HepG2 (cell line): ENCODE data around the gene CGREF1. TPM values are rescaled to one million over a fixed set of nuclear protein-coding genes. Genes with fewer than 3 reads are reported as not detected.

ENCODE experiments used
- CHCHD3 ChIP-seq: sonication (generic); formaldehyde crosslinking; IDR thresholded peaks from 2 replicates; pipeline ENCODE4 v1.8.0; 2022; ENCODE audit warnings: mild to moderate bottlenecking, missing genetic modification reagents, moderate library complexity
- ETV5 ChIP-seq: IDR thresholded peaks from 2 replicates; pipeline ENCODE4 v1.6.1; 2018; ENCODE audit warnings: missing biosample characterization, missing genetic modification reagents, inconsistent platforms, borderline replicate concordance
- NCOA1 ChIP-seq: sonication (generic); formaldehyde crosslinking; IDR thresholded peaks from 2 replicates; pipeline ENCODE4 v1.9.0; 2021; ENCODE audit warnings: missing genetic modification reagents
- NFKB2 ChIP-seq: sonication (generic); formaldehyde crosslinking; IDR thresholded peaks from 2 replicates; pipeline ENCODE4 v1.4.0; 2020; ENCODE audit warnings: missing genetic modification reagents, borderline replicate concordance
- SRF ChIP-seq: IDR thresholded peaks from 2 replicates; pipeline ENCODE4 v1.6.1; 2011; ENCODE audit warnings: mild to moderate bottlenecking, low read depth, low read length, moderate library complexity
- STAT6 ChIP-seq: sonication (generic); formaldehyde crosslinking; IDR thresholded peaks from 2 replicates; pipeline ENCODE4 v1.4.0; 2020; ENCODE audit warnings: missing genetic modification reagents, mild to moderate bottlenecking, borderline replicate concordance
- ZNF263 ChIP-seq: sonication (generic); formaldehyde crosslinking; IDR thresholded peaks from 2 replicates; pipeline ENCODE4 v1.4.0; 2020; ENCODE audit warnings: missing genetic modification reagents
- ZNF432 ChIP-seq: sonication (generic); formaldehyde crosslinking; IDR thresholded peaks from 2 replicates; pipeline ENCODE4 v1.5.0; 2020; ENCODE audit warnings: missing genetic modification reagents, mild to moderate bottlenecking, borderline replicate concordance
- ZNF558 ChIP-seq: sonication (generic); formaldehyde crosslinking; IDR thresholded peaks from 2 replicates; pipeline ENCODE4 v1.9.0; 2022; ENCODE audit warnings: mild to moderate bottlenecking, missing genetic modification reagents, borderline replicate concordance
- ZNF746 ChIP-seq: sonication (generic); formaldehyde crosslinking; IDR thresholded peaks from 2 replicates; pipeline ENCODE4 v1.8.0; 2022; ENCODE audit warnings: mild to moderate bottlenecking, missing genetic modification reagents
- polyA plus RNA-seq, 8 experiments: library from polyadenylated mRNA; depleted of rRNA in 3 of 8; stranded (reverse) in 7 of 8; unstranded in 1 of 8; fragments of >200 nt; fragmentation: Illumina TruSeq in 4 of 8; extraction: Trizol in 4 of 8; gene quantifications; 2 replicates each; pipeline versions ENCODE4 v1.2.1 to v1.2.3, GENCODE V29; 2011 to 2016; ENCODE audit warnings: low read depth in 4 of 8, missing spikeins in 1 of 8, mixed read lengths in 1 of 8; ENCODE audit not compliant: insufficient read depth in 1 of 8
- total RNA-seq, 5 experiments: library from RNA; depleted of rRNA; stranded (reverse); fragments of >200 nt; fragmentation: Illumina TruSeq; extraction: Trizol; gene quantifications; 2 replicates each; pipeline ENCODE4 v1.2.3, GENCODE V29; 2016; ENCODE audit warnings: low read depth in 1 of 5
- TF ChIP-seq, protein P1 (sequence below), 2 experiments: sonication (generic) in 1 of 2; formaldehyde crosslinking in 1 of 2; IDR thresholded peaks; 2 replicates each; pipeline versions ENCODE4 v1.5.1 to v1.6.1; 2011 to 2020; ENCODE audit warnings: borderline replicate concordance in 1 of 2, low read depth in 1 of 2, low read length in 1 of 2, mild to moderate bottlenecking in 1 of 2, missing genetic modification reagents in 1 of 2, moderate library complexity in 1 of 2
- TF ChIP-seq, protein P2 (sequence below): sonication (generic); formaldehyde crosslinking; IDR thresholded peaks from 2 replicates; pipeline ENCODE4 v1.4.0; 2020; ENCODE audit warnings: mild to moderate bottlenecking, missing genetic modification reagents
- TF ChIP-seq, protein P3 (sequence below): sonication (generic); formaldehyde crosslinking; conservative IDR thresholded peaks from 2 replicates; pipeline ENCODE4 v1.4.0; 2020; ENCODE audit warnings: mild to moderate bottlenecking, missing genetic modification reagents, moderate library complexity
- TF ChIP-seq, protein P4 (sequence below): sonication (generic); formaldehyde crosslinking; IDR thresholded peaks from 2 replicates; pipeline ENCODE4; 2020; ENCODE audit warnings: missing genetic modification reagents, mild to moderate bottlenecking, borderline replicate concordance

CGREF1 gene
- total and polyA plus RNA-seq, 2 of the 13 experiments (the other 11 are each of a cell fraction or from before 2014, with no cell fraction given): 13.9 to 23.4 TPM

GRCh38 chr2:27071990-27072830, 46.7 kb downstream of the CGREF1 start (continued):
- TF ChIP-seq, protein P1, sequence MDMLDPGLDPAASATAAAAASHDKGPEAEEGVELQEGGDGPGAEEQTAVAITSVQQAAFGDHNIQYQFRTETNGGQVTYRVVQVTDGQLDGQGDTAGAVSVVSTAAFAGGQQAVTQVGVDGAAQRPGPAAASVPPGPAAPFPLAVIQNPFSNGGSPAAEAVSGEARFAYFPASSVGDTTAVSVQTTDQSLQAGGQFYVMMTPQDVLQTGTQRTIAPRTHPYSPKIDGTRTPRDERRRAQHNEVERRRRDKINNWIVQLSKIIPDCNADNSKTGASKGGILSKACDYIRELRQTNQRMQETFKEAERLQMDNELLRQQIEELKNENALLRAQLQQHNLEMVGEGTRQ (IDR thresholded peaks at IDR 0.05; ENCODE audit: low read depth, low read length): no peak
- TF ChIP-seq, protein P1 (CRISPR knock-in tag; IDR thresholded peaks at IDR 0.05; ENCODE audit: borderline replicate concordance): no peak; the same call in 1 of the 2 replicates
- TF ChIP-seq, protein P2, sequence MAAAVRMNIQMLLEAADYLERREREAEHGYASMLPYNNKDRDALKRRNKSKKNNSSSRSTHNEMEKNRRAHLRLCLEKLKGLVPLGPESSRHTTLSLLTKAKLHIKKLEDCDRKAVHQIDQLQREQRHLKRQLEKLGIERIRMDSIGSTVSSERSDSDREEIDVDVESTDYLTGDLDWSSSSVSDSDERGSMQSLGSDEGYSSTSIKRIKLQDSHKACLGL (CRISPR knock-in tag): 0 out of 2 replicates have a peak, but pooled peaks have one; percentile 7
- TF ChIP-seq CHCHD3 (CRISPR knock-in tag) (no peak), ZNF432 (CRISPR knock-in tag) (peak; percentile 58; the same call in 1 of the 2 replicates), ZNF746 (peak; percentile 59; the same call in 1 of the 2 replicates), SRF (peak; percentile 80), ZNF263 (CRISPR knock-in tag) (0 out of 2 replicates have a peak, but pooled peaks have one; percentile 45), NFKB2 (peak; percentile 21; the same call in 1 of the 2 replicates), NCOA1 (CRISPR knock-in tag) (0 out of 2 replicates have a peak, but pooled peaks have one; percentile 63), ZNF558 (CRISPR knock-in tag) (peak; percentile 36; the same call in 1 of the 2 replicates), STAT6 (CRISPR knock-in tag) (no peak), ETV5 (peak; percentile 62; the same call in 1 of the 2 replicates)
- TF ChIP-seq, protein P3, sequence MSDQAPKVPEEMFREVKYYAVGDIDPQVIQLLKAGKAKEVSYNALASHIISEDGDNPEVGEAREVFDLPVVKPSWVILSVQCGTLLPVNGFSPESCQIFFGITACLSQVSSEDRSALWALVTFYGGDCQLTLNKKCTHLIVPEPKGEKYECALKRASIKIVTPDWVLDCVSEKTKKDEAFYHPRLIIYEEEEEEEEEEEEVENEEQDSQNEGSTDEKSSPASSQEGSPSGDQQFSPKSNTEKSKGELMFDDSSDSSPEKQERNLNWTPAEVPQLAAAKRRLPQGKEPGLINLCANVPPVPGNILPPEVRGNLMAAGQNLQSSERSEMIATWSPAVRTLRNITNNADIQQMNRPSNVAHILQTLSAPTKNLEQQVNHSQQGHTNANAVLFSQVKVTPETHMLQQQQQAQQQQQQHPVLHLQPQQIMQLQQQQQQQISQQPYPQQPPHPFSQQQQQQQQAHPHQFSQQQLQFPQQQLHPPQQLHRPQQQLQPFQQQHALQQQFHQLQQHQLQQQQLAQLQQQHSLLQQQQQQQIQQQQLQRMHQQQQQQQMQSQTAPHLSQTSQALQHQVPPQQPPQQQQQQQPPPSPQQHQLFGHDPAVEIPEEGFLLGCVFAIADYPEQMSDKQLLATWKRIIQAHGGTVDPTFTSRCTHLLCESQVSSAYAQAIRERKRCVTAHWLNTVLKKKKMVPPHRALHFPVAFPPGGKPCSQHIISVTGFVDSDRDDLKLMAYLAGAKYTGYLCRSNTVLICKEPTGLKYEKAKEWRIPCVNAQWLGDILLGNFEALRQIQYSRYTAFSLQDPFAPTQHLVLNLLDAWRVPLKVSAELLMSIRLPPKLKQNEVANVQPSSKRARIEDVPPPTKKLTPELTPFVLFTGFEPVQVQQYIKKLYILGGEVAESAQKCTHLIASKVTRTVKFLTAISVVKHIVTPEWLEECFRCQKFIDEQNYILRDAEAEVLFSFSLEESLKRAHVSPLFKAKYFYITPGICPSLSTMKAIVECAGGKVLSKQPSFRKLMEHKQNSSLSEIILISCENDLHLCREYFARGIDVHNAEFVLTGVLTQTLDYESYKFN (CRISPR knock-in tag): 0 out of 2 replicates have a peak, but pooled peaks have one; percentile 7
- TF ChIP-seq, protein P4, sequence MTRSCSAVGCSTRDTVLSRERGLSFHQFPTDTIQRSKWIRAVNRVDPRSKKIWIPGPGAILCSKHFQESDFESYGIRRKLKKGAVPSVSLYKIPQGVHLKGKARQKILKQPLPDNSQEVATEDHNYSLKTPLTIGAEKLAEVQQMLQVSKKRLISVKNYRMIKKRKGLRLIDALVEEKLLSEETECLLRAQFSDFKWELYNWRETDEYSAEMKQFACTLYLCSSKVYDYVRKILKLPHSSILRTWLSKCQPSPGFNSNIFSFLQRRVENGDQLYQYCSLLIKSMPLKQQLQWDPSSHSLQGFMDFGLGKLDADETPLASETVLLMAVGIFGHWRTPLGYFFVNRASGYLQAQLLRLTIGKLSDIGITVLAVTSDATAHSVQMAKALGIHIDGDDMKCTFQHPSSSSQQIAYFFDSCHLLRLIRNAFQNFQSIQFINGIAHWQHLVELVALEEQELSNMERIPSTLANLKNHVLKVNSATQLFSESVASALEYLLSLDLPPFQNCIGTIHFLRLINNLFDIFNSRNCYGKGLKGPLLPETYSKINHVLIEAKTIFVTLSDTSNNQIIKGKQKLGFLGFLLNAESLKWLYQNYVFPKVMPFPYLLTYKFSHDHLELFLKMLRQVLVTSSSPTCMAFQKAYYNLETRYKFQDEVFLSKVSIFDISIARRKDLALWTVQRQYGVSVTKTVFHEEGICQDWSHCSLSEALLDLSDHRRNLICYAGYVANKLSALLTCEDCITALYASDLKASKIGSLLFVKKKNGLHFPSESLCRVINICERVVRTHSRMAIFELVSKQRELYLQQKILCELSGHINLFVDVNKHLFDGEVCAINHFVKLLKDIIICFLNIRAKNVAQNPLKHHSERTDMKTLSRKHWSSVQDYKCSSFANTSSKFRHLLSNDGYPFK (CRISPR knock-in tag): 0 out of 2 replicates have a peak, but pooled peaks have one; percentile 40
